CD4-positive, alpha-beta T cell treated with Interleukin-4 for 4 hours (primary cell): ENCODE measurements around the gene SLC25A31.

Source experiments
- DNase-seq: peaks from one replicate; pipeline ENCODE4 v3.0.0-alpha.2; 2020

SLC25A31 gene

GRCh38 chr4:127778102-127778501 lies 47.9 kb downstream of the SLC25A31 start:
- no peak for DNase-seq

GRCh38 chr4:127780598-127780997 lies 50.4 kb downstream of the SLC25A31 start:
- no peak for DNase-seq

- no peak for DNase-seq
These were observed 51.3 kb downstream of the SLC25A31 start for GRCh38 chr4:127781300-127782024.

- no peak for DNase-seq
These were observed 51.8 kb downstream of the SLC25A31 start for GRCh38 chr4:127782025-127782274.

GRCh38 chr4:127782275-127783025 lies 52.2 kb downstream of the SLC25A31 start, which contains the start of gene HSPA4L:
Gene HSPA4L, plus strand, starts transcription at chr4:127782322. Its CDS starts 229 bp downstream, at chr4:127782551.
- DNase-seq, result peak; percentile 22

- DNase-seq, result no peak
These were observed 53.0 kb downstream of the SLC25A31 start for GRCh38 chr4:127783026-127783769.

GRCh38 chr4:127783955-127784770 lies 54.0 kb downstream of the SLC25A31 start:
- no peak for DNase-seq

- DNase-seq, result no peak
These were observed 58.3 kb downstream of the SLC25A31 start for GRCh38 chr4:127788517-127788916.

GRCh38 chr4:127791391-127791790 lies 61.2 kb downstream of the SLC25A31 start:
- no peak for DNase-seq

GRCh38 chr4:127793528-127793927 lies 63.3 kb downstream of the SLC25A31 start:
- no peak for DNase-seq

- DNase-seq, result no peak
These were observed 69.5 kb downstream of the SLC25A31 start for GRCh38 chr4:127799711-127800110.

GRCh38 chr4:127809173-127809800 lies 79.1 kb downstream of the SLC25A31 start:
- no peak for DNase-seq

GRCh38 chr4:127810551-127810950 lies 80.4 kb downstream of the SLC25A31 start:
- no peak for DNase-seq

GRCh38 chr4:127822430-127822829 lies 92.2 kb downstream of the SLC25A31 start:
- DNase-seq, result no peak
